Measurements from ENCODE around the gene GLIS2. TPM values are rescaled to one million over a fixed set of nuclear protein-coding genes. Genes with fewer than 3 reads are reported as not detected.
A peak's percentile ranks its signal among the peaks of the same experiment; 100 is the strongest.

Gene GLIS2
- total RNA-seq, 2 experiments from 2014 or later = not detected

GRCh38 chr16:4353675-4354074, 37.8 kb downstream of the GLIS2 start:
- ChIA-PET POLR2A (no interaction called here), CTCF (interaction anchor here (1.5 kb wide), 1 partner anchor 44 kb away, joined by 3 read pairs; no protein-coding TSS in a partner anchor)
- Histone ChIP-seq H3K4me3 (ENCODE audit: low read length) (no peak overlapping the region), H3K9me3 (ENCODE audit: control insufficient read depth in 1 of 2, insufficient read depth in 1 of 2, low read length in 2 of 2) (no peaks in the 10 kb centered on the region), H3K27ac (ENCODE audit: low read depth in 1 of 2, low read length in 2 of 2) (no peak overlapping the region), H3K4me1 (ENCODE audit: insufficient read depth, low read length) (peaks cover 23% of the 10 kb centered on the region), H3K27me3 (ENCODE audit: control insufficient read depth in 1 of 2, insufficient read depth in 2 of 2, low read length in 2 of 2) (no peaks in the 10 kb centered on the region), H3K36me3 (ENCODE audit: insufficient read depth, low read length) (peaks cover 34% of the 10 kb centered on the region)
- H3K9me3 Mint-ChIP-seq = no peaks in the 10 kb centered on the region
- peaks cover 43% of the 10 kb centered on the region for H3K36me3 Mint-ChIP-seq (ENCODE audit: low read depth)
- intact Hi-C loops (cut with DNase I, micrococcal nuclease) = loop anchor here in 1 of 2 experiments (2.0 to 10.0 kb wide), 4 partner anchors 17 to 261 kb away; partner anchors contain the start of genes CORO7, TFAP4, UBALD1 and VASN
- H3K27me3 Mint-ChIP-seq = no peaks in the 10 kb centered on the region
- peak overlapping the region; percentile 52 for H3K4me3 Mint-ChIP-seq
- ATAC-seq (ENCODE audit: poor library complexity) (no peak), DNase-seq (no peak)
- H3K27ac Mint-ChIP-seq = peak overlapping the region; percentile 64
- peaks cover 15% of the 10 kb centered on the region for H3K4me1 Mint-ChIP-seq (ENCODE audit: low read depth)
- TF ChIP-seq CTCF (IDR thresholded peaks at IDR 0.05) = no peak

- Mint-ChIP-seq H3K4me1 (ENCODE audit: low read depth) (peaks cover 15% of the 10 kb centered on the region), H3K27ac (peak overlapping the region; percentile 64), H3K9me3 (no peaks in the 10 kb centered on the region), H3K36me3 (ENCODE audit: low read depth) (peaks cover 52% of the 10 kb centered on the region), H3K4me3 (no peak overlapping the region), H3K27me3 (no peaks in the 10 kb centered on the region)
- no peak for TF ChIP-seq CTCF (IDR thresholded peaks at IDR 0.05)
- Histone ChIP-seq H3K27me3 (ENCODE audit: control insufficient read depth in 1 of 2, insufficient read depth in 2 of 2, low read length in 2 of 2) (no peaks in the 10 kb centered on the region), H3K9me3 (ENCODE audit: control insufficient read depth in 1 of 2, insufficient read depth in 1 of 2, low read length in 2 of 2) (no peaks in the 10 kb centered on the region), H3K4me1 (ENCODE audit: insufficient read depth, low read length) (peaks cover 15% of the 10 kb centered on the region), H3K36me3 (ENCODE audit: insufficient read depth, low read length) (peaks cover 43% of the 10 kb centered on the region), H3K4me3 (ENCODE audit: low read length) (no peak overlapping the region), H3K27ac (ENCODE audit: low read depth in 1 of 2, low read length in 2 of 2) (no peak overlapping the region)
- ATAC-seq (ENCODE audit: poor library complexity) = no peak
- intact Hi-C loops (cut with DNase I, micrococcal nuclease) = loop anchor here in 1 of 2 experiments (5.0 to 10.0 kb wide), 3 partner anchors 63 to 260 kb away; partner anchors contain the start of genes CORO7, TFAP4 and UBALD1
- ChIA-PET POLR2A (no interaction called here), CTCF (interaction anchor here (1.5 kb wide), 1 partner anchor 45 kb away, joined by 3 read pairs; no protein-coding TSS in a partner anchor)
- DNase-seq = no peak
Observed at GRCh38 chr16:4354512-4355409, 38.9 kb downstream of the GLIS2 start.

- no peak for TF ChIP-seq CTCF (IDR thresholded peaks at IDR 0.05)
- Mint-ChIP-seq H3K27me3 (no peaks in the 10 kb centered on the region), H3K27ac (peak overlapping the region; percentile 36), H3K36me3 (ENCODE audit: low read depth) (peaks cover 59% of the 10 kb centered on the region), H3K4me3 (no peak overlapping the region), H3K4me1 (ENCODE audit: low read depth) (no peaks in the 10 kb centered on the region), H3K9me3 (no peaks in the 10 kb centered on the region)
- Histone ChIP-seq H3K36me3 (ENCODE audit: insufficient read depth, low read length) (peaks cover 63% of the 10 kb centered on the region), H3K4me3 (ENCODE audit: low read length) (no peak overlapping the region), H3K4me1 (ENCODE audit: insufficient read depth, low read length) (no peaks in the 10 kb centered on the region), H3K27ac (ENCODE audit: low read depth in 1 of 2, low read length in 2 of 2) (no peak overlapping the region), H3K9me3 (ENCODE audit: control insufficient read depth in 1 of 2, insufficient read depth in 1 of 2, low read length in 2 of 2) (no peaks in the 10 kb centered on the region), H3K27me3 (ENCODE audit: control insufficient read depth in 1 of 2, insufficient read depth in 2 of 2, low read length in 2 of 2) (no peaks in the 10 kb centered on the region)
- DNase-seq (no peak), ATAC-seq (ENCODE audit: poor library complexity) (no peak)
- ChIA-PET POLR2A (no interaction called here), CTCF (no interaction called here)
- intact Hi-C loops (cut with DNase I, micrococcal nuclease) = loop anchor here in 1 of 2 experiments (10.0 kb wide), 1 partner anchor 258 kb away; the partner anchor contains the start of gene UBALD1
Observed at GRCh38 chr16:4356820-4357219, 41.0 kb downstream of the GLIS2 start.

All from CD4-positive, alpha-beta T cell (primary cell).